Left lung (tissue), 10 donors: ENCODE measurements around the gene GLS. TPM values are rescaled to one million over a fixed set of nuclear protein-coding genes. Genes with fewer than 3 reads are reported as not detected.
"Not testable (repeated sequence)": the region's sequence is repeated elsewhere in the genome, so short reads cannot be mapped to it uniquely, and the experiment has no call there.

Experiments
- ATAC-seq: fragments of 200-7000 bp; cut with Tn5 transposase; one replicate; pipeline ENCODE4 v1.9.1; 2020; ENCODE audit warnings: moderate library complexity
- DNase-seq, 4 donors: peaks; one replicate each; pipeline ENCODE4 v3.0.0-alpha.2; 2013 to 2020
- H3K27ac ChIP-seq, 2 donors: fragments of 200-600 bp; sonication (generic) in 1 of 2; one replicate each; pipeline versions ENCODE4 v1.5.0 to v1.8.0; 2020 to 2021
- H3K27me3 ChIP-seq, 2 donors: fragments of 200-600 bp; sonication (generic) in 1 of 2; one replicate each; pipeline versions ENCODE4 v1.5.0 to v1.8.0; 2020 to 2021
- H3K36me3 ChIP-seq, 2 donors: fragments of 200-600 bp; sonication (generic) in 1 of 2; one replicate each; pipeline versions ENCODE4 v1.5.0 to v1.8.0; 2020 to 2021
- H3K4me1 ChIP-seq, 2 donors: fragments of 200-600 bp; one replicate each; pipeline ENCODE4 v1.8.0; 2021
- H3K4me3 ChIP-seq, 2 donors: fragments of 200-600 bp; sonication (generic) in 1 of 2; one replicate each; pipeline versions ENCODE4 v1.5.0 to v1.8.0; 2020 to 2021; ENCODE audit warnings: mild to moderate bottlenecking in 1 of 2
- H3K9me3 ChIP-seq, 2 donors: fragments of 200-600 bp; sonication (generic) in 1 of 2; one replicate each; pipeline versions ENCODE4 v1.5.0 to v1.8.0; 2020 to 2021
- intact Hi-C, 2 donors: fragments of 100-400 bp; cut with DNase I; formaldehyde crosslinking; loops; one replicate each; pipeline versions ENCODE4 v1.11.2 to v1.14.2; 2022
- polyA plus RNA-seq, 6 donors: library from polyadenylated mRNA; unstranded; fragments of 120-200 nt; gene quantifications; one replicate each; pipeline ENCODE4 v1.2.1, GENCODE V29; 2013; ENCODE audit not compliant: insufficient read length in 6 of 6
- total RNA-seq, 2 donors: library from RNA; stranded (reverse); fragmentation: NEBNext Ultra II Directional; extraction: Animal tissue kit (Norgen Biotek cat#: 25700); gene quantifications; one replicate each; pipeline ENCODE4 v1.2.1, GENCODE V29; 2021
- TF ChIP-seq, protein P1 (sequence below), 2 donors: fragments of 200-600 bp; sonication (generic) in 1 of 2; IDR thresholded peaks; one replicate each; pipeline versions ENCODE4 v1.5.0 to v1.8.0; 2021; ENCODE audit warnings: antibody characterized with exemption in 2 of 2
- donor health status: DM: no; HTN: yes; CAD: no.
- donor health status: DM: no; HTN: no; CAD: no.

GLS gene
- total and polyA plus RNA-seq, 8 donors: 114 to 346 (median 123) TPM

- Histone ChIP-seq H3K4me1 (peaks cover 14 to 23% of the 10 kb centered on the region in 2 donors), H3K36me3 (no peaks in the 10 kb centered on the region), H3K9me3 (no peaks in the 10 kb centered on the region), H3K27me3 (no peaks in the 10 kb centered on the region), H3K27ac (no peak overlapping the region), H3K4me3 (no peak overlapping the region)
- TF ChIP-seq, protein P1, sequence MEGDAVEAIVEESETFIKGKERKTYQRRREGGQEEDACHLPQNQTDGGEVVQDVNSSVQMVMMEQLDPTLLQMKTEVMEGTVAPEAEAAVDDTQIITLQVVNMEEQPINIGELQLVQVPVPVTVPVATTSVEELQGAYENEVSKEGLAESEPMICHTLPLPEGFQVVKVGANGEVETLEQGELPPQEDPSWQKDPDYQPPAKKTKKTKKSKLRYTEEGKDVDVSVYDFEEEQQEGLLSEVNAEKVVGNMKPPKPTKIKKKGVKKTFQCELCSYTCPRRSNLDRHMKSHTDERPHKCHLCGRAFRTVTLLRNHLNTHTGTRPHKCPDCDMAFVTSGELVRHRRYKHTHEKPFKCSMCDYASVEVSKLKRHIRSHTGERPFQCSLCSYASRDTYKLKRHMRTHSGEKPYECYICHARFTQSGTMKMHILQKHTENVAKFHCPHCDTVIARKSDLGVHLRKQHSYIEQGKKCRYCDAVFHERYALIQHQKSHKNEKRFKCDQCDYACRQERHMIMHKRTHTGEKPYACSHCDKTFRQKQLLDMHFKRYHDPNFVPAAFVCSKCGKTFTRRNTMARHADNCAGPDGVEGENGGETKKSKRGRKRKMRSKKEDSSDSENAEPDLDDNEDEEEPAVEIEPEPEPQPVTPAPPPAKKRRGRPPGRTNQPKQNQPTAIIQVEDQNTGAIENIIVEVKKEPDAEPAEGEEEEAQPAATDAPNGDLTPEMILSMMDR (IDR thresholded peaks at IDR 0.05): no peak
- intact Hi-C loops: no loop called here
- DNase-seq (no peak), ATAC-seq (no peak)
Measured at GRCh38 chr2:190860985-190861680, 19.5 kb upstream of the GLS start.

GRCh38 chr2:190862128-190862527, 18.5 kb upstream of the GLS start:
- intact Hi-C loops: not testable (repeated sequence)

GRCh38 chr2:190862571-190862991, 18.0 kb upstream of the GLS start:
- Histone ChIP-seq H3K9me3 (no peaks in the 10 kb centered on the region), H3K36me3 (no peaks in the 10 kb centered on the region), H3K27me3 (no peaks in the 10 kb centered on the region), H3K27ac (no peak overlapping the region), H3K4me3 (no peak overlapping the region), H3K4me1 (peaks cover 14 to 23% of the 10 kb centered on the region in 2 donors)
- intact Hi-C loops: no loop called here
- TF ChIP-seq, protein P1 (IDR thresholded peaks at IDR 0.05): no peak
- ATAC-seq: no peak
- no peak for DNase-seq

More at GRCh38 chr2:190862128-190862527, 18.5 kb upstream of the GLS start:
- peaks cover 14 to 23% of the 10 kb centered on the region in 2 donors for H3K4me1 ChIP-seq
- not testable (repeated sequence) for H3K36me3 ChIP-seq, H3K27ac ChIP-seq, H3K9me3 ChIP-seq, H3K27me3 ChIP-seq, DNase-seq, ATAC-seq, H3K4me3 ChIP-seq

DNA sequence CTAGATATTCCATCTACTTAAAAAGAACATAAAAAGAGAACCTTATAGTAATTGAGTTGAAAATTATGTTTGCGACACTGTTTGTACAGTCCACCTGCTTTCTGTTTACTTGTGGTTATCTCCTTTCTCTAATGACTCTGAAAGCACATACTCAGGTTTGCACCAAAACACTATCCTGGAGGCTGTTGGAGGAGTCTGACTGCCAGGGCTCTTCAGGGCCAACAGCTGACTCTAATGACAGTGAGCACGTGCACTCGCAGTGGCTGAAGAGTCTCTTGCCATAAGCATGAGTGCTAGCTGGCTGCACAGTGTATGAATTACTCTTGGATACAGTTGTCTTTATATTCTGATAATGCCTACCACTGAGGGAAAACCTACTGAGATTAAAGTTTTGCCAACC, 16.7 kb upstream of the GLS start:
- intact Hi-C loops: no loop called here

GRCh38 chr2:190864375-190864774, 16.2 kb upstream of the GLS start:
- TF ChIP-seq, protein P1 (IDR thresholded peaks at IDR 0.05): no peak
- Histone ChIP-seq H3K9me3 (no peaks in the 10 kb centered on the region), H3K36me3 (no peaks in the 10 kb centered on the region), H3K4me3 (no peak overlapping the region), H3K4me1 (peaks cover 8 to 23% of the 10 kb centered on the region in 2 donors), H3K27ac (peak overlapping the region in 1 of 2 donors; percentile 21), H3K27me3 (no peaks in the 10 kb centered on the region)
- no peak for DNase-seq
- ATAC-seq: no peak
- intact Hi-C loops: no loop called here

More for the DNA sequence above, 16.7 kb upstream of the GLS start:
- Histone ChIP-seq H3K4me1 (peaks cover 12 to 23% of the 10 kb centered on the region in 2 donors), H3K27me3 (no peaks in the 10 kb centered on the region), H3K9me3 (no peaks in the 10 kb centered on the region), H3K27ac (peak overlapping the region in 1 of 2 donors; percentile 21), H3K4me3 (no peak overlapping the region), H3K36me3 (no peaks in the 10 kb centered on the region)
- ATAC-seq (peak; percentile 76), DNase-seq (peak in 2 of 4 donors; percentile 58 to 72)
- TF ChIP-seq, protein P1 (IDR thresholded peaks at IDR 0.05): no peak
